Testis (tissue), 3 donors: ENCODE results near the gene DISC1. TPM values are rescaled to one million over a fixed set of nuclear protein-coding genes. Genes with fewer than 3 reads are reported as not detected.

Experiments
- DNase-seq: peaks from one replicate; pipeline ENCODE4 v3.0.0-alpha.2; 2019
- H3K27ac ChIP-seq, 2 donors: fragments of 200-600 bp; sonication (generic); one replicate each; pipeline ENCODE4 v1.5.1; 2019
- H3K27me3 ChIP-seq: fragments of 200-600 bp; sonication (generic); one replicate; pipeline ENCODE4 v1.5.1; 2019
- H3K36me3 ChIP-seq: fragments of 200-600 bp; sonication (generic); one replicate; pipeline ENCODE4 v1.5.1; 2017; ENCODE audit warnings: low read depth; ENCODE audit errors: missing control alignments
- H3K4me1 ChIP-seq: fragments of 200-600 bp; sonication (generic); one replicate; pipeline ENCODE4 v1.5.1; 2019
- H3K4me3 ChIP-seq, 2 donors: fragments of 200-600 bp; sonication (generic); one replicate each; pipeline ENCODE4 v1.5.1; 2017 to 2019
- H3K9me3 ChIP-seq: fragments of 200-600 bp; sonication (generic); one replicate; pipeline ENCODE4 v1.5.1; 2017
- POLR2A ChIP-seq: fragments of 450-650 bp; IDR thresholded peaks from one replicate; pipeline ENCODE4 v1.6.1; 2017; ENCODE audit warnings: antibody characterized with exemption, mild to moderate bottlenecking, moderate library complexity
- WGBS, 2 donors: methylation state at CpG; one replicate each; pipeline ENCODE4 v1.1.5; 2018; 5-methylcytosine and 5-hydroxymethylcytosine counted together
- intact Hi-C: fragments of 100-400 bp; cut with DNase I; formaldehyde crosslinking; loops from one replicate; pipeline ENCODE4 v1.15.1; 2023; ENCODE audit warnings: low total_unique reads
- polyA plus RNA-seq: library from polyadenylated mRNA; stranded (reverse); fragments of 350-450 nt; fragmentation: Illumina TruSeq; extraction: RNeasy Lipid Tissue Mini Kit (QIAGEN cat#74804); gene quantifications from one replicate; pipeline ENCODE4 v1.2.3, GENCODE V29; 2014; ENCODE audit warnings: low read depth, low replicate concordance; ENCODE audit not compliant: insufficient read depth
- total RNA-seq, 2 donors: library from RNA; depleted of rRNA; stranded (reverse); fragments of >200 nt; gene quantifications; one replicate each; pipeline ENCODE4 v1.2.3, GENCODE V29; 2016
- TF ChIP-seq, protein P1 (sequence below), 3 experiments: fragments of 450-650 bp in 2 of 3; fragments of 200-600 bp in 1 of 3; sonication (generic) in 1 of 3; IDR thresholded peaks; one replicate each; pipeline ENCODE4 v1.5.1; 2016 to 2019; ENCODE audit warnings: antibody characterized with exemption in 3 of 3, mild to moderate bottlenecking in 2 of 3, moderate library complexity in 1 of 3

DISC1 gene
- total and polyA plus RNA-seq, 3 donors from 2014 or later: 1.8 to 6.8 (median 5.7) TPM

DNA sequence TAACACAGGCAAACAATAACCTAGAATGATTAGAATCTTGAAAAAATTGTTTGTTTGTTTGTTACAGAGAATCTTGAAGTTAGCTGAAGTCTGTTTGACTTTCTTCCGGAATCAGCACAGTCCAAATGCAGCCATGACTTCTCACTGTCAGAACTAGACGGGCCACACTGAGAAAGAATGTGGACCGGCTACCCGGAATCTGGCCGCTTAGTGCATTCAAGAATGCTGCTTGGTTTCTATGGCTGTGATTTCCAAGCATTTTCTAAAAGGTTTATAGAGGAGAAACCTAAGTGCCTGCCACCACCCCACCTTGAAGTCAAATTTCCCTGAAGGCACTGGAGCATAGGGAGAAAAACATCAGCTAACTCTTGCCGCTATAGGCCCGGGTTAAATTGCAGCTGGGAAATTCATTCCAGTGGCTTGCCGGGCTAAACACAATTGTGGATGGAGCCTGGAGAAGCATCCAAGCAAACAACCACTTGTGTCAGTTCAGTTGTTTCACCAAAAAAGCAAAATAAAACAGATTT, 231.1 kb downstream of the DISC1 start:
- intact Hi-C loops: no loop called here
- no peak for TF ChIP-seq POLR2A
- TF ChIP-seq, protein P1, sequence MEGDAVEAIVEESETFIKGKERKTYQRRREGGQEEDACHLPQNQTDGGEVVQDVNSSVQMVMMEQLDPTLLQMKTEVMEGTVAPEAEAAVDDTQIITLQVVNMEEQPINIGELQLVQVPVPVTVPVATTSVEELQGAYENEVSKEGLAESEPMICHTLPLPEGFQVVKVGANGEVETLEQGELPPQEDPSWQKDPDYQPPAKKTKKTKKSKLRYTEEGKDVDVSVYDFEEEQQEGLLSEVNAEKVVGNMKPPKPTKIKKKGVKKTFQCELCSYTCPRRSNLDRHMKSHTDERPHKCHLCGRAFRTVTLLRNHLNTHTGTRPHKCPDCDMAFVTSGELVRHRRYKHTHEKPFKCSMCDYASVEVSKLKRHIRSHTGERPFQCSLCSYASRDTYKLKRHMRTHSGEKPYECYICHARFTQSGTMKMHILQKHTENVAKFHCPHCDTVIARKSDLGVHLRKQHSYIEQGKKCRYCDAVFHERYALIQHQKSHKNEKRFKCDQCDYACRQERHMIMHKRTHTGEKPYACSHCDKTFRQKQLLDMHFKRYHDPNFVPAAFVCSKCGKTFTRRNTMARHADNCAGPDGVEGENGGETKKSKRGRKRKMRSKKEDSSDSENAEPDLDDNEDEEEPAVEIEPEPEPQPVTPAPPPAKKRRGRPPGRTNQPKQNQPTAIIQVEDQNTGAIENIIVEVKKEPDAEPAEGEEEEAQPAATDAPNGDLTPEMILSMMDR (IDR thresholded peaks at IDR 0.05): no peak
- 91% methylated on average over 8 of the region's 8 CpGs for WGBS, 2 donors

DNA sequence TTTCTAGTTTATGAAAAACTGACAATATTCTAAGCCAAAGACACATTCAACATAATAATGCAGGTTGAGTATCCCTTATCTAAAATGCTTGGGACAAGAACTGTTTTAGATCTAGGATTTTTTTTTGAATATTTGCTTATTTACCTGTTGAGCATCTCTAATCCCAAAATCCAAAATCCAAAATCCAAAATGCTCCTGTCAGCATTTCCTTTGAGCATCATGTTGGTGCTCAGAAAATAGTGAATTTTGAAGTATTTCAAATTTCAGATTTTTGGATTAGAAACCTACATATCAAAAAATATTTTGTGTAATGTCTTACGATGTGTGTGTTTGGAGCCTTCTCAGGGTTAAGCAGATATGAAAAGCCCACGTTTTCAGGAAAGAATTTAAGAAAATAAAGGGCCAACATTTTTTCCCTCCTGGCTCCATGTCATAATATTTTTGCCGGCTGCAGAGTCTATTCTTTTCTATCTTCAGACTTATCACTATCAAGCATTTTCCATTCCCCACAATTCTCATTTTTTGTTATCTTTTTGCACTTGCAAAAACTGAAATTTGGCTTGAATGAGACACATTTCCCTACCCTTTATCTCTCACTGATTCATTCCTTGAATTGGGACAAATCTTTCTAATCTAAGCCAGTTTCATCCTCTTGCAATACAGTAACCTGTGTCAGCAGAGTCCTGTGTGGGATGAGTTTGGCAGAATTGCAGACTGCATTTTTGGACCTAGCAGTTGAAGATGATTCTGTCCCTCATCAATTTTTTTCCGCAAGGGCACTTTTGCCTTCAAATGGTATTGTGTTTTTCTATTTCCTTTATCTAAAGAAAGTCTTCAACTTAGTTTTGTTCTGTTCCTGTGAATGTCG, 233.9 kb downstream of the DISC1 start:
- H3K36me3 ChIP-seq: no peaks in the 10 kb centered on the region
- H3K27me3 ChIP-seq: no peaks in the 10 kb centered on the region
- H3K4me1 ChIP-seq: peaks cover 16% of the 10 kb centered on the region
- H3K4me3 ChIP-seq: no peak overlapping the region
- H3K27ac ChIP-seq: no peak overlapping the region
- no peaks in the 10 kb centered on the region for H3K9me3 ChIP-seq
- TF ChIP-seq, protein P1 (IDR thresholded peaks at IDR 0.05): no peak
- TF ChIP-seq POLR2A: no peak
- intact Hi-C loops: no loop called here
- no peak for DNase-seq
- WGBS, 2 donors: 35 to 39% methylated on average over 5 of the region's 5 CpGs

More for the DNA sequence above, 231.1 kb downstream of the DISC1 start:
- Histone ChIP-seq H3K27me3 (no peaks in the 10 kb centered on the region), H3K4me1 (peaks cover 16% of the 10 kb centered on the region), H3K9me3 (no peaks in the 10 kb centered on the region), H3K27ac (no peak overlapping the region), H3K4me3 (no peak overlapping the region), H3K36me3 (no peaks in the 10 kb centered on the region)
- no peak for DNase-seq

GRCh38 chr1:231861541-231862481, 235.2 kb downstream of the DISC1 start:
- no peak for DNase-seq
- 78 to 80% methylated on average over 7 of the region's 7 CpGs for WGBS, 2 donors
- Histone ChIP-seq H3K36me3 (no peaks in the 10 kb centered on the region), H3K27ac (no peak overlapping the region), H3K27me3 (no peaks in the 10 kb centered on the region), H3K9me3 (no peaks in the 10 kb centered on the region), H3K4me3 (no peak overlapping the region), H3K4me1 (peaks cover 14% of the 10 kb centered on the region)
- intact Hi-C loops: no loop called here
- no peak for TF ChIP-seq POLR2A
- TF ChIP-seq, protein P1 (IDR thresholded peaks at IDR 0.05): no peak

- Histone ChIP-seq H3K27ac (no peak overlapping the region), H3K4me3 (no peak overlapping the region), H3K9me3 (no peaks in the 10 kb centered on the region), H3K27me3 (no peaks in the 10 kb centered on the region), H3K4me1 (peaks cover 13% of the 10 kb centered on the region), H3K36me3 (no peaks in the 10 kb centered on the region)
- intact Hi-C loops: no loop called here
- DNase-seq: no peak
- TF ChIP-seq, protein P1 (IDR thresholded peaks at IDR 0.05): no peak
- TF ChIP-seq POLR2A: no peak
- WGBS, 2 donors: 89 to 91% methylated on average over 2 of the region's 2 CpGs
Observed at GRCh38 chr1:231862611-231863010, 236.0 kb downstream of the DISC1 start.
